ENCODE results near the gene LENG1.

DNA sequence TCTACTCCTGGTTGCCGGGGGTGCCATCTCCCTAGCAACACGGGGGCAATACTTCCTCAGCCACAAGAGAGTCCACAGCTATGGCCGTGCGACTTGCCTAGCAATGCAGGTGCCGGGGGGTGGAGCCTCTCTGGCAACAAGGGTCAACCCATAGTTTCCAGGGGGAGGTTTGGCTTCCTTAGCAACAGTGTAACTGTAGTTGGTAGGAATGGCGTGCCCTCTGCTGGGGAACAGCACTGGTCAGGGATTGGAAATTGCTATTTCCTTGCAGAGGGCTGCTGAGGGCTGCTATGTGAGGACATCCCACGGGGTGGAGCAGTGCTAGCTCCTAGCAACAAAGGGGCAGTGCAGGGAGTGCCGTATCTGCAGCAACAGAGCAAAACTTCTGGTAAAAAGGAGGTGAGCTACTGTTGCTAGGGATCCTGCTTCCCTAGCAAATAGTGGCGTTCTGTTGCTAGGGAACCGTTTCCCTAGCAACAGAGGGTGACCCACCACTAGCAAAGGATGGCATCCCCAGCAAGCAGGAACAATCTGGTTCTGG lies 20.5 kb upstream of the LENG1 start:
- TF ChIP-seq, protein P1, sequence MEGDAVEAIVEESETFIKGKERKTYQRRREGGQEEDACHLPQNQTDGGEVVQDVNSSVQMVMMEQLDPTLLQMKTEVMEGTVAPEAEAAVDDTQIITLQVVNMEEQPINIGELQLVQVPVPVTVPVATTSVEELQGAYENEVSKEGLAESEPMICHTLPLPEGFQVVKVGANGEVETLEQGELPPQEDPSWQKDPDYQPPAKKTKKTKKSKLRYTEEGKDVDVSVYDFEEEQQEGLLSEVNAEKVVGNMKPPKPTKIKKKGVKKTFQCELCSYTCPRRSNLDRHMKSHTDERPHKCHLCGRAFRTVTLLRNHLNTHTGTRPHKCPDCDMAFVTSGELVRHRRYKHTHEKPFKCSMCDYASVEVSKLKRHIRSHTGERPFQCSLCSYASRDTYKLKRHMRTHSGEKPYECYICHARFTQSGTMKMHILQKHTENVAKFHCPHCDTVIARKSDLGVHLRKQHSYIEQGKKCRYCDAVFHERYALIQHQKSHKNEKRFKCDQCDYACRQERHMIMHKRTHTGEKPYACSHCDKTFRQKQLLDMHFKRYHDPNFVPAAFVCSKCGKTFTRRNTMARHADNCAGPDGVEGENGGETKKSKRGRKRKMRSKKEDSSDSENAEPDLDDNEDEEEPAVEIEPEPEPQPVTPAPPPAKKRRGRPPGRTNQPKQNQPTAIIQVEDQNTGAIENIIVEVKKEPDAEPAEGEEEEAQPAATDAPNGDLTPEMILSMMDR (IDR thresholded peaks at IDR 0.05; ENCODE audit: low read depth, low read length): no peak
- TF ChIP-seq, protein P2, sequence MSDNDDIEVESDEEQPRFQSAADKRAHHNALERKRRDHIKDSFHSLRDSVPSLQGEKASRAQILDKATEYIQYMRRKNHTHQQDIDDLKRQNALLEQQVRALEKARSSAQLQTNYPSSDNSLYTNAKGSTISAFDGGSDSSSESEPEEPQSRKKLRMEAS (IDR thresholded peaks at IDR 0.05; ENCODE audit: low read depth, low read length): no peak
- TF ChIP-seq POLR2A (IDR thresholded peaks at IDR 0.05; ENCODE audit: extremely low read depth, insufficient read length): no peak
